Stimulated activated CD4-positive, alpha-beta T cell treated with anti-CD3 and anti-CD28 coated beads, Interleukin-2, amount 100 ng/mL, for 4 hours (primary cell): Measurements from ENCODE around the gene C19orf33.
"Not testable (repeated sequence)": the region's sequence is repeated elsewhere in the genome, so short reads cannot be mapped to it uniquely, and the experiment has no call there.

Experiments used
- DNase-seq: peaks from one replicate; pipeline ENCODE4 v3.0.0-alpha.2; 2020; ENCODE audit warnings: low read depth

The C19orf33 gene

DNA sequence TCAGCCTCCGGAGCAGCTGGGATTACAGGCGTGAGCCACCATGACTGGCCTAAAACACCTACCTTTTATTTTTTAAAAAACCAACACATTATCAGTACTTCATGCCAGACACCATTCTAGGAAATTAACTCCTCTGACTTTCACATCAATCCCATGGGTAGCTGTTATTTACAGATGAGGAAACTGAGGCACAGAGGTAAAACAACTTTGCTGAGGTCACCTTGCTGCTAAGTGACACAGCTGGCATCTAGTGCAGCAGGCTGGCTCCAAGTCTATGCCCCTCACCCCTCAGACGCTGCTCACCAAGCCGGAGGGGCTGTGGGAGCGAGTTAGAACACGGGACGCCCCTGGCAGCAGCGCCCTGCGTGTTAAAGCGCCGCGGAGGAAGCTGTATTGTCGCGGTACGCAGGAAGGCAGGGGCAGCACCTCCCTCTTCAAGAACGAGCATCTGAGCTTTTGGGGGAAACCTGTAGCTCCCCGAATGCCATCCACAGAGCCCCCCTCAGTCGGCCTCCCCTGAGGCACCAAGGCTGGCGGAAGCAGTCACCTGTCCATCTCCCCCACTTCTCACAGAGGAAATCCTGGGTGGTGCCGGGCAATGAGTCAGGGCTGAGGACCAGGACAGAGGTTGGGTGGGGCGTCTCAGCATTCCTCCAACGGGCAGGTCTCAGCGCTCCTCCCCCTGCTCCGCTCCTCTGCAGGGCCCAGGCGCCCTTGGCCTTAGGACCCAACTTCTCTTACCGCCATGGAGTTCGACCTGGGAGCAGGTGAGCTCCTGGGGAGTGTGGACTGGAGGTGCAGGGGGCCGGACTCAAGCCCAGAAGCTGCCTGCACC is at the start of gene C19orf33:
C19orf33 (plus strand) TSS at position 735 of the 835 bp plus-strand sequence; CDS start at position 746, 11 bp downstream.
- no peak for DNase-seq

- no peak for DNase-seq
Measured at GRCh38 chr19:38255383-38256014, 48.6 kb upstream of the C19orf33 start.

GRCh38 chr19:38261942-38262341 is 42.1 kb upstream of the C19orf33 start:
- not testable (repeated sequence) for DNase-seq

DNA sequence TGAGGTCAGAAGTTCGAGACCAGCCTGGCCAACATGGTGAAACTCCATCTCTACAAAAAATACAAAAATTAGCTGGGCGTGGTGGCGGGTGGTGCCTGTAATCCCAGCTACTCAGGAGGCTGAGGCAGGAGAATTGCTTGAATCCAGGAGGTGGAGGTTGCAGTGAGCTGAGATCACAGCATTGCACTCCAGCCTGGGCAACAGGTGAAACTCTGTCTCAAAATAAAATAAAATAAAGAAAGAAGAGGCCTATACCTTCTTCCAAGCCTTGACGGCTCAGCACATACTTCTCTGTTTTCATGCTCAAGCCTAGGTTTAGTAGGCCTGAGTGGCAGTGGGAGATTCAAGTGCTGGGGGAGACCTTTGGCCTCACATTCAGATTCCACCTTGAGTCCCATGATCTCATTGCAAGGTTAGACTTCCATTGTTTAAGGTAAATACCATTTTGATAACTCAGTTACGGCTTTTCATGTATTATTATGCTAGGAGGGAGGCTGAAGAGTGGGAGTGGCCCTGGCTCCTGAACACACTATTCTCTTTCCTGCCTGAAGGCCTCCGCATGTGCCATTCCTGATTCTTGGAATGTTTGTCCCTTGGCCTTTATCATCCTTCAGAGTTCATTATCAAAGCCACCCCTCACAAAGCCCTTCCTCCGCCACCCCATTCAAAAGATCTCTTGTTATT is 41.3 kb upstream of the C19orf33 start:
- DNase-seq, result no peak

DNA sequence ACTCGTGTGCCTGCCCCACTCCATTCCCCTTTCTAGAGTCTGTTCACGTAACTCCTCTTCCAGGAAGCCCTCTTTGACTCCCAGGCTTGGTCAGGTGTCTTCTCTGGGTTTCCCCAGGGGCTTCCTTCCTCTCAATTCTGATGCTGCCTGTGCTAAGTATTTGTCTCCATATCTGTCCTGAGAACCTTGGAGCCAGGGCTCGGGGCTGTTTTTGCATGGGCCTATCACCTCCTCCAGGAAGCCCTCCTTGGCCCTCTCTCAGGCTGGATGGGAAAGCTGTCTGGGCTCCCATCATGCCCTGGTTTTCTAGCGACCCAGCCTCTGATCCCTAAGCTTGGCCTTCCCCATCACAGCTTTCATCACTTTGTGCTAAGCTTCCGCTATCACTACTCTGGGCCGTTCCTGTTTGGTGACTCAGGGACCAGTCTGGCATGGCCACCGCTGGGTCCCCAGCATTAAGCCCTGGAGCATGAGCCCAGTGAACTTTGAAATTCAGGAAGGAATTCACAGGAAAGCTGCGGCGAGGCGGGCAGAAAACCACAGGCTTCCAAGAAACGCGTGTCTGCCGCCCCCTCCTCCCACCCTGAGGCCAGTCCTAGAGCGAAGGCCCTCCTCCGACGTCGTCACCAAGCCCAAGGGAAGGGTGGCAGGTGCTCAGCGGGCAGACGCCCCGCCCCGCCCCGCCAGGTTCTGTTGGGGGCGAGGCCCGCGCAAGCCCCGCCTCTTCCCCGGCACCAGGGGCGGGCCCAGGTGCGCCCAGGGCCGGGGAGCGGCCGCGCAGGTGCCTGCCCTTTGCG is 40.2 kb upstream of the C19orf33 start:
- DNase-seq, result peak; percentile 78

- DNase-seq, result peak; percentile 21
Measured at GRCh38 chr19:38264486-38265212, 39.4 kb upstream of the C19orf33 start, which contains the start of gene SPINT2. Gene SPINT2 (plus strand): TSS chr19:38264573. CDS start chr19:38264893, 320 bp downstream.

- no peak for DNase-seq
Measured at GRCh38 chr19:38265213-38265861, 38.7 kb upstream of the C19orf33 start.

- DNase-seq, result no peak
Measured at GRCh38 chr19:38265921-38266429, 38.1 kb upstream of the C19orf33 start.

- DNase-seq, result no peak
Measured at GRCh38 chr19:38266981-38267597, 37.0 kb upstream of the C19orf33 start.

GRCh38 chr19:38267761-38268483 is 36.1 kb upstream of the C19orf33 start:
- no peak for DNase-seq

GRCh38 chr19:38268539-38268938 is 35.5 kb upstream of the C19orf33 start:
- DNase-seq, result no peak

DNA sequence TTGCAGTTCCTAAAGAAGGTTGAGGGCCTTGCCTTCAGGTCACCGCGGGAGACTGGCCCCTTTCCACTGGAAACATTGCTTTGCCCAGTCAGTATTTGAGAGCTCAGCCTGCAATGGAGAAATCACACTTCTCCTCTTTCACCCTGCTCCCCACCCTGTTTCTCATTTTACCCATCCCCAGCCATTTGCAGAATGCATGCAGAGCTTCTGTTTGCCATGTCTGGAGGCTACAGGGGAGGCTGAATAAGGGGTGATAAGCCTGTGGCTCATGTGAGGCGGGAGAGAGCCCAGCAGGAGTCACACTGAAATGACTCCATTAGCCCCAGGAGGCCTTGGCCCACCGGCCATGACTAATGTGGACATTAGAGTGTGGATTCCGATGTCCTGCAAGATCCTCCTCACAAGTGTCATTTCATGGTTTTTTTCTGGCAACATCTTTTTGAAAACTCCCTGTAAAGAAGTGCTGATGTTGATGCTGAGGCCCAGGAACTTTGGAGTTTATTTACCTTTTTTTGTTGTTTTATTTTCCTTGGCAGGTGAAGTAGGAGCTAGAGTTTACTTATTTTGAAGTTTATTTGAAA is 33.4 kb upstream of the C19orf33 start:
- DNase-seq, result no peak

DNA sequence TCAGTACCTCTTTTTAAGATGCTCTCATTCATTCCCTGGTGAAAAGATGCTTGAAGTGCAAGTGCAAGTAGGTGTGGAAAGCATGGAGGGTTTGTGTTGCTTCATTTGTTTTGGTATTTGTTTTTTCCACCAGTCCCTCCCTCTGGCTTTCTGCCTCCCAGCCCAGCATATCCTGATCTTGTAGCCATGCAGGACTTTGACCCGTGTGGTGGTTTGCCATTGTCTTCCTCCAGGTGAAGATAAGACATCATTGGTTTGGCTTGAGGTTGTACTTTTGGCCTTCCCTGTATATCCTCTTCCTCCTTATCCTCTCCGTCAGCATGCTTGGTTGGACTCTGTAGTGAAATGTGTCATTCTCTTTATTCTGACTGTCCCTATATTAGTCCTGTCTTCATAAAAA is 30.6 kb upstream of the C19orf33 start:
- no peak for DNase-seq

DNA sequence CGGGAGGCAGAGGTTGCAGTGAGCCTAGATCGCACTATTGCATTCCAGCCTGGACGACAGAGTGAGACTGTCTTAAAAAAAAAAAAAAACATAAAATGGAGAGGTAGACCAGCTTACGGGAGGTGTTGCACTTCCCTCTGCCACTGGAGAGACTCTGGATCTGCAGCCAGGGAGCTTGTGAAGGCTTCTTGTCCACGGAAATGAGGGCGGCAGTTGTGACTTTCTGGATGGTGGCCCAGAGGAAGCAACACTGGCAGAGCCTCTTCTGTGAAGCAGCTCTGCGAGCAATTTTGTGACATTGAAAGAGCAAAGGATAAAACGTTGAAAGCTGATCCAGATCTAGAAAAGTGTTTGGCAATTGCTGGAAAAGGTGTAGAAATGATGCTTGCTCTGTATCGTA is 29.3 kb upstream of the C19orf33 start:
- no peak for DNase-seq

DNA sequence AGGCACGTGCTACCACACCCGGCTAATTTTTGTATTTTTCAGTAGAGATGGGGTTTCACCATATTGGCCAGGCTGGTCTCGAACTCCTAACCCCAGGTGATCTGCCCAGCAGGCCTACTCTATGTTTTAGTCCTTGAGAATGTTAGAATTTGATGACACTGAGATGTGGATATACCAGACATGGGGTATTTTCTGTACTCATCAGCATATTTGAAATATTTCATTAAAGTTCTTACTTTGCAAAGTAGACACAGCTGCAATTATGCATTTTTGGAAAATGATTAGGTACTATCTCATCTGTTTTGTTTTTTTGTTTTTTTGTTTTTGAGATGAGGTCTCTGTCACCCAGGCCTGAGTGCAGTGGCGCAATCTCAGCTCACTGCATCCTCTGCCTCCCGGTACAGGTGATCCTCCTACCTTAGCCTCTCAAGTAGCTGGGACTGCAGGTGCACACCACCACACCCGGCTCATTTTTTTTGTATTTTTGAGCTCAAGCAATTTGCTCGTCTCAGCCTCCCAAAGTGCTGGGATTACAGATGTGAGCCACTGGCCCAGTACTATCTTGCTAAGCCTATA is 27.0 kb upstream of the C19orf33 start:
- DNase-seq, result no peak

GRCh38 chr19:38277549-38277948 is 26.5 kb upstream of the C19orf33 start:
- no peak for DNase-seq

DNA sequence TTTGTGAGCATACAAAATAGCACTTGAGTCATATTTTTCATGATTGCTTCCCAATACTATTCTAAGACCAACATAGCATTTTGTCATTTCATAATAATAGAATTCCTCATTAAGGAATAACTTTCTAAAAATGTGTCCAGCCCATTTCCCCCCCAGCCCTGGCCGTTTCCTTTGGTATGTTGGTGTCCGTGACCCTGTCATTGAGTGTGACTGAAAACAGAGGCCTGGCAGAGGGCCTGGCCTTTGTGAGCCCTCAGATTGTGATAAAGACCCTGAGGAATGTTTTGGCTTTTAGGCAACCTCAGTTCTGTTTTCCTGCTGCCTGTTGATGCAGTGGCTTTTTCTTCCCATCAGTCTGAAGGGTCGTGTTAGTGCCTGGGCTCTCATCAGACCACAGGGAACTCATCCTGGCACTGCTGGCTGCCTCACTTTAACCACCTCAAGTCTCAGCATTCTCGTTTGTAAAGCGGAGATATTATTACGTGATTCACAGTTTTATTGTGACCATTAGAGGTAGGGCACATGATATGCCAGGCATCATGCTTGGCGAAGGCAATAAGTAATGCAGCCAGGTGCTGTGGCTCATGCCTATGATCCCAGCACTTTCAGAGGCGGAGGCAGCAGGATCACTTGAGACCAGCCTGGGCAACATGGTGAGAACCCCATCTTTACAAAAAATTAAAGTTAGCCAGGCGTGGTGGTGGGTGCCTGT is 25.9 kb upstream of the C19orf33 start:
- no peak for DNase-seq

- DNase-seq, result no peak
Measured at GRCh38 chr19:38278751-38279150, 25.3 kb upstream of the C19orf33 start.
